Measurements from ENCODE around the gene POU6F1.
"Not testable (repeated sequence)": the region's sequence is repeated elsewhere in the genome, so short reads cannot be mapped to it uniquely, and the experiment has no call there.

The POU6F1 gene

DNA sequence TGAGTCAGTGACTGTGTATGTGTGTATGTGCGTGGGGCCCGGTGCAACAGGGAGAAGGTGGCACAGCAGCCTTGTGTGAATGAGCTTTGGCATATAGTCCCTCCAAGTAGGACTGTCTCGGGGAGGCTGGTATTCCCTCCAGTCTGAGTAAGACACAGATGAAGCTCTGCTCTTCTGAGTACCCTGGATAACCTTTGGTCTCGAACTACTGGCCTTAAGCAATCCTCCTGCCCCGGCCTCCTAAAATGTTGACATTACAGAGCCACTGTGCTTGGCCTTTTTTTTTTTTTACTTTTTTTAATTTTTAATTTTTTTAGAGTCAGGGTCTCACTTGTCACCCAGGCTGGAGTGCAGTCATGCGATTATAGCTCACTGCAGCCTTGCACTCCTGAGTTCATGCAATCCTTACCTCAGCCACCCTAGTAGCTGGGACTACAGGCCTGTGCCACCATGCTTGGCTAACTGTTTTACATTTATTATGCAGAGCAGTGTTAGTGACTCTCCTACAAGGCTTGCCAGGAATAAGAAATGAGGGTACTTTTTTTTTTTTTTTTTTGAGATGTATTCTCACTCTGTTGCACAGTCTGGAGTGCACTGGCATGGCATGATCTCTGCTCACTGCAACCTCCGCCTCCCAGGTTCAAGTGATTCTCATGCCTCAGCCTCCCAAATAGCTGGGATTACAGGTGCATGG is 11.4 kb upstream of the POU6F1 start:
- no peaks in the 10 kb centered on the region for H3K36me3 ChIP-seq (ENCODE audit: control insufficient read depth, insufficient read depth, low read length)
- WGBS, 2 experiments = 95 to 96% methylated on average over 7 of the region's 7 CpGs
- no peak overlapping the region for H3K27ac ChIP-seq (ENCODE audit: insufficient read depth, low read depth, low read length, poor library complexity, severe bottlenecking)
- no peak overlapping the region for H3K4me3 ChIP-seq (ENCODE audit: insufficient read depth, low read depth, low read length)
- no peaks in the 10 kb centered on the region for H3K4me1 ChIP-seq (ENCODE audit: control insufficient read depth, insufficient read depth, low read length)
- H3K9me3 ChIP-seq (ENCODE audit: control insufficient read depth, low read length) = no peaks in the 10 kb centered on the region
- no peaks in the 10 kb centered on the region for H3K27me3 ChIP-seq (ENCODE audit: control insufficient read depth, insufficient read depth, low read length, poor library complexity, severe bottlenecking)

DNA sequence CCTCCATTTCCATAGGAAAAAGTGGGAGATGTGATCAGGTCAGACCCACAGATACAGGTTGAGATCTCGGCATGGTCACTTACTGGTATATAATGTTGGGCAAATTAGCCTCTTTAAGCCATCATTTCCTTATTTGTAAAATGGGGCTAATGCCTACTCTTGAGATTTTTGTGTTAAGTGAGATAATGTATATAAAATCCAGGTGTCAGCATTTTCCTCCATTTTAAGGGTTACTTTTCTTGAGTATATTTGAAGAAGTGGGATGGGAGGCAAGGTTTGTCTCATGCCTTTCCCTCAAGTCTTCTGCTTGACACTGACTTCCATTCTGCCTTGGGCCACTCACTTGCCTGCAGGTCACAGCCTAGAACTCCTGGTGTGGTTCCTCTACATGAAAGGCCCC is 10.1 kb upstream of the POU6F1 start:
- Histone ChIP-seq H3K4me1 (ENCODE audit: control insufficient read depth, insufficient read depth, low read length) (no peaks in the 10 kb centered on the region), H3K36me3 (ENCODE audit: control insufficient read depth, insufficient read depth, low read length) (no peaks in the 10 kb centered on the region), H3K27me3 (ENCODE audit: control insufficient read depth, insufficient read depth, low read length, poor library complexity, severe bottlenecking) (no peaks in the 10 kb centered on the region), H3K4me3 (ENCODE audit: insufficient read depth, low read depth, low read length) (no peak overlapping the region), H3K27ac (ENCODE audit: insufficient read depth, low read depth, low read length, poor library complexity, severe bottlenecking) (no peak overlapping the region), H3K9me3 (ENCODE audit: control insufficient read depth, low read length) (no peaks in the 10 kb centered on the region)
- WGBS, 2 experiments = 94 to 100% methylated on average over 1 of the region's 1 CpG

DNA sequence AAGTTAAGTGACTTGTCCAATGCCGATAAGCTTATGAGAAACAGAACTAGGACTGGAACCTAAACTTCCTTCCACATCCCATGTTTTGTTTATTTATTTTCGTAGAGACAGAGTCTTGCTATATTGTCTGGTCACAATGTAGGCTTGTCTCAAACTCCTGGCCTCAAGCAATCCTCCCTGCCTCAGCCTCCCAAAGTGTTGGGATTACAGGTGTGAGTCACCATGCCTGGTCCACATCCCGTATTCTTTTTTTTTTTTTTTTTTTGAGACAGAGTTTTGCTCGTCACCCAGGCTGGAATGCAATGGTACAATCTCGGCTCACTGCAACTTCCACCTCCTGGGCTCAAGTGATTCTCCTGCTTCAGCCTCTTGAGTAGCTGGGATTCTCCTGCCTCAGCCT is 9.2 kb upstream of the POU6F1 start:
- not testable (repeated sequence) for H3K9me3 ChIP-seq (ENCODE audit: control insufficient read depth, low read length); H3K4me1 ChIP-seq (ENCODE audit: control insufficient read depth, insufficient read depth, low read length); H3K36me3 ChIP-seq (ENCODE audit: control insufficient read depth, insufficient read depth, low read length); H3K27ac ChIP-seq (ENCODE audit: insufficient read depth, low read depth, low read length, poor library complexity, severe bottlenecking); H3K4me3 ChIP-seq (ENCODE audit: insufficient read depth, low read depth, low read length); H3K27me3 ChIP-seq (ENCODE audit: control insufficient read depth, insufficient read depth, low read length, poor library complexity, severe bottlenecking)
- 95 to 97% methylated on average over 5 of the region's 5 CpGs for WGBS, 2 experiments

DNA sequence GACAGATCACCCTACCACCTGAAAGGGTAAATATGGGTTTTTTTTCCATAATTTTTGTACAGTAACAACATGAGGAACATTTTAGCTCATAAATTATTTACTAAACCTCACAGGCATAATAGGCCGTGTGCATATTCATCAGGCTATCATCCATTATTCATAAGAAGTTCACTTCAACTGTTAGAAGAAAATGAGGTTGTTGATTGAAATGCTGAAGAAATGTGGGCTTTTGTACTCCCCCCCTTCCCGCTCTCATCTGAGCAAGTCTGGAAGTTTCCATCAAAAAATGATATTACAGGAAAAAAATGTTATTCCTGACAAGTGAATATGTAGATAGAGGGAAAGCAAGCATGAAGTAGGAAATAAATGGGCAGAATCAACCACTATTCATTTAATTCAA is 7.9 kb upstream of the POU6F1 start:
- Histone ChIP-seq H3K4me1 (ENCODE audit: control insufficient read depth, insufficient read depth, low read length) (no peaks in the 10 kb centered on the region), H3K4me3 (ENCODE audit: insufficient read depth, low read depth, low read length) (no peak overlapping the region), H3K27ac (ENCODE audit: insufficient read depth, low read depth, low read length, poor library complexity, severe bottlenecking) (no peak overlapping the region), H3K9me3 (ENCODE audit: control insufficient read depth, low read length) (no peaks in the 10 kb centered on the region), H3K27me3 (ENCODE audit: control insufficient read depth, insufficient read depth, low read length, poor library complexity, severe bottlenecking) (no peaks in the 10 kb centered on the region), H3K36me3 (ENCODE audit: control insufficient read depth, insufficient read depth, low read length) (no peaks in the 10 kb centered on the region)
- 67 to 100% methylated on average over 1 to 2 of the region's 2 CpGs for WGBS, 2 experiments

DNA sequence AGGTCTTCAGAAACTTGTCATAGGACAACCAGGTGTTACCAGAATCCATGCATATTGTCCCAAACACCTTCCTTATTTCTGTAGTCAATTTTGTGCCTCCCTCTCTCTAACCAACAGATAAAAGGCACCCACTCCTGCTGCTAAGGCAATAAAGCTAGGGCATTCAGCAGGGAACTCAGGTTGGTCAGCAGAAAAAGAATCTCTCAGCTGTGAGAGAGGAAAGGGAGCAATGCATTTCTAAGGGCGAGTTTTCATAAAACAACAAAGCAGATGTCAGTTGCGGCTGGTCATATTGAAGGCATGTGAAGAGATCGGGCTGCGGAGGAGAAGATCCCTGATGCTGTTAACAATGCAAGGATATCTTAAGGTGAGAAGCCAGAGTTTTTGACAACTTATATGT is 7.4 kb upstream of the POU6F1 start:
- no peaks in the 10 kb centered on the region for H3K9me3 ChIP-seq (ENCODE audit: control insufficient read depth, low read length)
- H3K27ac ChIP-seq (ENCODE audit: insufficient read depth, low read depth, low read length, poor library complexity, severe bottlenecking) = no peak overlapping the region
- H3K27me3 ChIP-seq (ENCODE audit: control insufficient read depth, insufficient read depth, low read length, poor library complexity, severe bottlenecking) = no peaks in the 10 kb centered on the region
- WGBS, 2 experiments = 73 to 79% methylated on average over 4 of the region's 4 CpGs
- H3K4me3 ChIP-seq (ENCODE audit: insufficient read depth, low read depth, low read length) = no peak overlapping the region
- no peaks in the 10 kb centered on the region for H3K4me1 ChIP-seq (ENCODE audit: control insufficient read depth, insufficient read depth, low read length)
- no peaks in the 10 kb centered on the region for H3K36me3 ChIP-seq (ENCODE audit: control insufficient read depth, insufficient read depth, low read length)

DNA sequence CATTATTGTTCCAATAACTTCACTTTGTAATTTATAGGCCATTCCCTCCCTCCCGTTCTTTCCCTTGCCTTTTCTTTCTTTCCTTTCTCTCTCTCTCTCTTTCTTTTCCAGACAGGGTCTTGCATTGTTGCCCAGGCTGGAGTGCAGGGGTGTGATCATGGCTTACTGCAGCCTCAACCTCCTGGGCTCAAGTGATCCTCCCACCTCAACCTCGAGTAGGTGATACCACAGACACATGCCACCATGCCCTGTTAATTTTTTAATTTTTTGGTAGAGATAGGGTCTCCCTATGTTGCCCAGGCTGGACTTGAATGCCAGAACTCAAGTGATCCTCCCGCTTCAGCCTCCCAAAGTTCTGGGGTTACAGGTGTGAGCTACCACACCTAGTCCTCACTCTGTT is 6.8 kb upstream of the POU6F1 start:
- H3K36me3 ChIP-seq (ENCODE audit: control insufficient read depth, insufficient read depth, low read length) = no peaks in the 10 kb centered on the region
- no peak overlapping the region for H3K4me3 ChIP-seq (ENCODE audit: insufficient read depth, low read depth, low read length)
- H3K9me3 ChIP-seq (ENCODE audit: control insufficient read depth, low read length) = no peaks in the 10 kb centered on the region
- H3K27me3 ChIP-seq (ENCODE audit: control insufficient read depth, insufficient read depth, low read length, poor library complexity, severe bottlenecking) = no peaks in the 10 kb centered on the region
- H3K27ac ChIP-seq (ENCODE audit: insufficient read depth, low read depth, low read length, poor library complexity, severe bottlenecking) = no peak overlapping the region
- no peaks in the 10 kb centered on the region for H3K4me1 ChIP-seq (ENCODE audit: control insufficient read depth, insufficient read depth, low read length)
- WGBS, 2 experiments = 90 to 94% methylated on average over 3 of the region's 3 CpGs

DNA sequence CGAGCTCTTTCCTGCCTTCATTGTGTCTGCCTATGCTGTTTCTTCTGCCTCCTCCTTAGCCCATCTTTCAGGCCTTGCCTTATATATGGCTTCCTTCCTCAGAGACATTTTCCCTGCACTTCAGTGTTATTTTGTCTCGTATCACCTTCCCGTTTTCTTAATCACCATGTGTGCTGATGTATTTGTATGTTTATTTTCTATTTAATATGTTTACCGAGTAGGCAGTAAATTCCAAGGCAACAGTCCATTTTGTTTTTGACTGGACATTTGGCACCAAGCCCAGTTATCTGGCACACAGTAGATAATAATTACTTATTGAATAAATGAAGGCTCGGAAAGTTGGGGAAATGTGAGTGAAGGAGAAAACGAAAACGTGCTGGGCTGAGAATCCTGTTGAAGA is 4.6 kb upstream of the POU6F1 start:
- H3K27me3 ChIP-seq (ENCODE audit: control insufficient read depth, insufficient read depth, low read length, poor library complexity, severe bottlenecking) = peaks cover 7% of the 10 kb centered on the region
- WGBS, 2 experiments = 91 to 97% methylated on average over 6 to 7 of the region's 7 CpGs
- H3K27ac ChIP-seq (ENCODE audit: insufficient read depth, low read depth, low read length, poor library complexity, severe bottlenecking) = no peak overlapping the region
- no peaks in the 10 kb centered on the region for H3K9me3 ChIP-seq (ENCODE audit: control insufficient read depth, low read length)
- H3K4me3 ChIP-seq (ENCODE audit: insufficient read depth, low read depth, low read length) = no peak overlapping the region
- no peaks in the 10 kb centered on the region for H3K36me3 ChIP-seq (ENCODE audit: control insufficient read depth, insufficient read depth, low read length)
- H3K4me1 ChIP-seq (ENCODE audit: control insufficient read depth, insufficient read depth, low read length) = peaks cover 7% of the 10 kb centered on the region

DNA sequence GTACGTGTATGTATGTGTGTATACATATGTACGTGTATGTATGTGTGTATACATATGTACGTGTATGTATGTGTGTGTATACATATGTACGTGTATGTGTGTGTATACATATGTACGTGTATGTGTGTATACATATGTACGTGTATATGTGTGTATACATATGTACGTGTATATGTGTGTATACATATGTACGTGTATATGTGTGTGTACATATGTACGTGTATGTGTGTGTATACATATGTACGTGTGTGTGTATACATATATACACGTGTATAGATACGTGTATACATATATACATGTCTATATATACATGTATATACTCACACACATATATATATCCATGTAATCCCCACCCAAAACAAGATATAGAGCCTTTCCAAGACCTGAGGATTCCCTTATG is 2.0 kb upstream of the POU6F1 start:
- WGBS, 2 experiments = 91 to 92% methylated on average over 9 to 10 of the region's 12 CpGs
- not testable (repeated sequence) for H3K4me3 ChIP-seq (ENCODE audit: insufficient read depth, low read depth, low read length); H3K27ac ChIP-seq (ENCODE audit: insufficient read depth, low read depth, low read length, poor library complexity, severe bottlenecking)

DNA sequence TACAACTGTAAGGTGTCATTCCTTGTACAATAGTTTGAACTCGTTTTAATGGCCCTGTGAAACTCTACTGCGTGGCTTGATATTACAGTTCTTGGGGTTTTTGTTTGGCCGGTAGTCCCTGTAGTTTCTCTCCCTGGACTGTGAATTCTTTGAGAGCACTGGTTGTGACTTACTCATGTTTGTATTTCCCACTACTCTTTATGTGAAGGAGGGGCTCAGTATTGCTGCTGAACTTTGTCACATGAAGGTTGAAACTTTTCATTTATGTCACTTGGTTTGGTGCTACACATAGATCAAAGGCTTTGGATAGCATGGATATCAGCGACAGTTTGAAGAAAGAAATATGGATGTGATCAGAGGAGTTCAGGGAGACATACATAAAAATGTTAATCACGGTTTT is 1.5 kb upstream of the POU6F1 start:
- WGBS, 2 experiments = 84 to 94% methylated on average over 5 of the region's 5 CpGs
- no peaks in the 10 kb centered on the region for H3K9me3 ChIP-seq (ENCODE audit: control insufficient read depth, low read length)
- no peak overlapping the region for H3K4me3 ChIP-seq (ENCODE audit: insufficient read depth, low read depth, low read length)

More for the DNA sequence above, 2.0 kb upstream of the POU6F1 start:
- H3K36me3 ChIP-seq (ENCODE audit: control insufficient read depth, insufficient read depth, low read length); H3K27me3 ChIP-seq (ENCODE audit: control insufficient read depth, insufficient read depth, low read length, poor library complexity, severe bottlenecking); H3K9me3 ChIP-seq (ENCODE audit: control insufficient read depth, low read length); H3K4me1 ChIP-seq (ENCODE audit: control insufficient read depth, insufficient read depth, low read length): not testable (repeated sequence)

DNA sequence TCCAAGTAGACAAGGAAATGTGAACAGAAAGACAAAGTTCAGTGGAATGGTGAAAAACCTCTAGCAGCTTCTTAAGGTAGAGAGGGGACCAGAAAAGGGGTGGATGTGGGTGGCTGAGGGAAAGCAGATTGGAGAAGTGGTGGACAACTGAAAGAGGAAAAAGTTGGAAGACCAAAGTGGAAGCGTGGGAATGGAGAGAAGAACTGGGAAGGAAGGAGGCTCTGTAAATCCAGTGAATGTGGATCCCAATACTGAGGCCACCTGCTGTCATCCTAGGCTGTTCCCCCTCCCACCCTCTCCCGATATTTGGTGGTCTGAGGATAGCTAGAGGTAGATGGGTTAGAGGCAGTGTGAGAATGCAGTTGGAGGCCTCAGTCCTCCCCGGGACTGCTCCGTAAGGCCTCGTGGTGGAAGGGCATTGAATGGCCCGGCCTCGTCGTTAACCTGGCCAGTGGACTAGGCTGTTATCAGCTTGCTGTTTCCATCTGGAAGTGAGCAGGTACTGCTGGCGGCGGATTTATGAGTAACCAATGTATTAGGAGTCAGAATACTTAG is 822 bp upstream of the POU6F1 start:
- 46 to 50% methylated on average over 10 of the region's 10 CpGs for WGBS, 2 experiments
- Histone ChIP-seq H3K27ac (ENCODE audit: insufficient read depth, low read depth, low read length, poor library complexity, severe bottlenecking) (no peak overlapping the region), H3K4me3 (ENCODE audit: insufficient read depth, low read depth, low read length) (peak overlapping the region; percentile 66)

More for the DNA sequence above, 1.5 kb upstream of the POU6F1 start:
- Histone ChIP-seq H3K27ac (ENCODE audit: insufficient read depth, low read depth, low read length, poor library complexity, severe bottlenecking) (no peak overlapping the region), H3K4me1 (ENCODE audit: control insufficient read depth, insufficient read depth, low read length) (peaks cover 7% of the 10 kb centered on the region), H3K36me3 (ENCODE audit: control insufficient read depth, insufficient read depth, low read length) (no peaks in the 10 kb centered on the region), H3K27me3 (ENCODE audit: control insufficient read depth, insufficient read depth, low read length, poor library complexity, severe bottlenecking) (peaks cover 7% of the 10 kb centered on the region)

More for the DNA sequence above, 822 bp upstream of the POU6F1 start:
- Histone ChIP-seq H3K4me1 (ENCODE audit: control insufficient read depth, insufficient read depth, low read length) (peaks cover 7% of the 10 kb centered on the region), H3K27me3 (ENCODE audit: control insufficient read depth, insufficient read depth, low read length, poor library complexity, severe bottlenecking) (peaks cover 7% of the 10 kb centered on the region), H3K9me3 (ENCODE audit: control insufficient read depth, low read length) (no peaks in the 10 kb centered on the region), H3K36me3 (ENCODE audit: control insufficient read depth, insufficient read depth, low read length) (no peaks in the 10 kb centered on the region)
